GM12878 (cell line): ENCODE data around the gene POU2F1. TPM values are rescaled to one million over a fixed set of nuclear protein-coding genes. Genes with fewer than 3 reads are reported as not detected.

ENCODE experiments used
- ATAC-seq: fragments of 200-7000 bp; cut with Tn5 transposase; 3 replicates; pipeline ENCODE4 v1.9.1; 2020; ENCODE audit warnings: mild to moderate bottlenecking, moderate library complexity
- BruUV-seq: library from RNA; stranded (reverse); fragments of 400-500 nt; replicated peaks from 2 replicates; lab custom pipeline; 2021; lab: Mats Ljungman, UMichigan
- CTCF ChIA-PET: fragments of 300-600 bp; sonication (Branson Sonifier 250); formaldehyde crosslinking; extraction: SDS; loops from one replicate; lab custom pipeline; 2021; ENCODE audit warnings: inconsistent platforms; lab: Yijun Ruan, JAX
- POLR2A ChIA-PET: fragments of 350-600 bp; formaldehyde crosslinking; extraction: SDS; loops from one replicate; lab custom pipeline; 2021; ENCODE audit warnings: inconsistent platforms; lab: Charles Lee
- RAD21 ChIA-PET: fragments of 300-600 bp; sonication (Branson Sonifier 250); formaldehyde crosslinking; loops from one replicate; lab custom pipeline; 2023; ENCODE audit warnings: antibody characterized with exemption; ENCODE audit not compliant: unreplicated experiment; lab: Charles Lee
- SMC1A ChIA-PET: fragments of 300-600 bp; sonication (Branson Sonifier 250); formaldehyde crosslinking; loops from one replicate; lab custom pipeline; 2023; ENCODE audit not compliant: unreplicated experiment, uncharacterized antibody; lab: Charles Lee
- DNase-seq: peaks from one replicate; pipeline ENCODE4 v3.0.0-alpha.2; 2011; ENCODE audit warnings: low read depth, low spot score
- FAIRE-seq: peaks from 3 replicates; lab custom pipeline; 2011; peaks lifted over from hg19 to GRCh38; lab: Jason Lieb, UNC
- H2AFZ ChIP-seq: 2 replicates; pipeline ENCODE4 v1.6.0; 2011; ENCODE audit warnings: low read depth, low read length, control low read depth; ENCODE audit not compliant: control insufficient read depth
- H3K27ac ChIP-seq: 2 replicates; pipeline ENCODE4 v1.5.1; 2011; ENCODE audit warnings: control low read depth; ENCODE audit not compliant: control insufficient read depth, insufficient read depth
- H3K27me3 ChIP-seq, 2 experiments: replicated peaks in 1 of 2; 2 replicates each; pipeline versions ENCODE4 v1.6.0 to v1.6.1; 2011; ENCODE audit warnings: low read length in 1 of 2; ENCODE audit not compliant: control insufficient read depth in 2 of 2, insufficient read depth in 2 of 2
- H3K36me3 ChIP-seq, 2 experiments: 2 replicates each; pipeline ENCODE4 v1.5.1; 2011; ENCODE audit warnings: low read length in 1 of 2; ENCODE audit not compliant: control insufficient read depth in 2 of 2, insufficient read depth in 2 of 2
- H3K4me1 ChIP-seq: 2 replicates; pipeline ENCODE4 v1.6.1; 2011; ENCODE audit warnings: mild to moderate bottlenecking, low read length, moderate library complexity, mixed read lengths; ENCODE audit not compliant: control insufficient read depth, insufficient read depth
- H3K4me2 ChIP-seq: 2 replicates; pipeline ENCODE4 v1.6.0; 2011; ENCODE audit warnings: control low read depth; ENCODE audit not compliant: control insufficient read depth, insufficient read depth
- H3K4me3 ChIP-seq: fragments of 200-600 bp; sonication (generic); 2 replicates; pipeline ENCODE4 v1.5.1; 2016
- H3K79me2 ChIP-seq: 2 replicates; pipeline ENCODE4 v1.6.0; 2011; ENCODE audit warnings: low read length; ENCODE audit not compliant: control insufficient read depth, insufficient read depth
- H3K9ac ChIP-seq: 2 replicates; pipeline ENCODE4 v1.8.0; 2011; ENCODE audit warnings: low read length, control low read depth, mixed read lengths; ENCODE audit not compliant: control insufficient read depth, insufficient read depth
- H3K9me3 ChIP-seq: replicated peaks from 3 replicates; pipeline ENCODE4 v1.5.1; 2011; ENCODE audit warnings: mild to moderate bottlenecking, low read length; ENCODE audit not compliant: control insufficient read depth, insufficient read depth
- H4K20me1 ChIP-seq: 2 replicates; pipeline ENCODE4 v1.6.0; 2011; ENCODE audit not compliant: control insufficient read depth, insufficient read depth
- BRCA1 ChIP-seq: IDR thresholded peaks from 2 replicates; pipeline ENCODE4 v1.6.1; 2011; ENCODE audit warnings: low read depth, low read length, improper control_type of control experiment
- CHD1 ChIP-seq: IDR thresholded peaks from 2 replicates; pipeline ENCODE4 v1.6.1; 2012; ENCODE audit warnings: low read depth, low read length, improper control_type of control experiment
- CTCF ChIP-seq, 3 experiments: IDR thresholded peaks in 2 of 3; conservative IDR thresholded peaks in 1 of 3; 2 replicates each; pipeline ENCODE4 v1.5.1; 2011; ENCODE audit warnings: low read depth in 3 of 3, low read length in 3 of 3, mild to moderate bottlenecking in 3 of 3, control low read depth in 2 of 3, moderate library complexity in 2 of 3, inconsistent platforms in 1 of 3, mixed read lengths in 1 of 3; ENCODE audit not compliant: control insufficient read depth in 2 of 3, insufficient read depth in 1 of 3; ENCODE audit errors: extremely low read depth in 1 of 3
- ETV6 ChIP-seq, 2 experiments: fragments of 450-650 bp in 1 of 2; IDR thresholded peaks in 1 of 2; conservative IDR thresholded peaks in 1 of 2; 2 replicates each; pipeline ENCODE4 v1.6.1; 2014; ENCODE audit warnings: antibody characterized with exemption in 1 of 2, borderline replicate concordance in 1 of 2, low read depth in 1 of 2, mild to moderate bottlenecking in 1 of 2, moderate library complexity in 1 of 2
- MTA3 ChIP-seq: IDR thresholded peaks from 2 replicates; pipeline ENCODE4 v1.6.1; 2012; ENCODE audit warnings: low read length, inconsistent platforms, borderline replicate concordance
- NFXL1 ChIP-seq: fragments of 450-650 bp; IDR thresholded peaks from 2 replicates; pipeline ENCODE4 v1.6.1; 2017; ENCODE audit warnings: antibody characterized with exemption, mild to moderate bottlenecking, borderline replicate concordance
- SMAD5 ChIP-seq: IDR thresholded peaks from 2 replicates; pipeline ENCODE4 v1.6.1; 2016; ENCODE audit warnings: antibody characterized with exemption, low read depth
- SRF ChIP-seq, 2 experiments: IDR thresholded peaks; 2 replicates each; pipeline ENCODE4 v1.6.1; 2011; ENCODE audit warnings: low read depth in 2 of 2, low read length in 2 of 2, mild to moderate bottlenecking in 1 of 2, moderate library complexity in 1 of 2
- ZBTB40 ChIP-seq: fragments of 450-650 bp; IDR thresholded peaks from 2 replicates; pipeline ENCODE4 v1.6.1; 2016; ENCODE audit warnings: mild to moderate bottlenecking, moderate library complexity, borderline replicate concordance
- WGBS: methylation state at CpG from one replicate; pipeline ENCODE4 v1.1.6; 2016; ENCODE audit warnings: low lambda C conversion rate; ENCODE audit not compliant: insufficient replicate concordance, insufficient coverage; ENCODE audit errors: missing lambda C conversion rate; 5-methylcytosine and 5-hydroxymethylcytosine counted together
- in situ Hi-C: fragments of 300-500 bp; cut with MboI; formaldehyde crosslinking; loops from 9 replicates; pipeline ENCODE4 v1.14.3; 2018; ENCODE audit warnings: mixed read lengths
- intact Hi-C: fragments of 100-400 bp; cut with micrococcal nuclease; formaldehyde crosslinking; loops from one replicate; pipeline ENCODE4 v1.14.2; 2022; ENCODE audit not compliant: unreplicated experiment
- polyA plus RNA-seq, 11 experiments: library from polyadenylated mRNA; depleted of rRNA in 4 of 11; unstranded in 6 of 11; stranded (reverse) in 5 of 11; fragments of >200 nt; fragmentation: Nextera tagmentation in 4 of 11; fragmentation: Illumina TruSeq in 1 of 11; extraction: Ambion mirVana in 4 of 11; extraction: Trizol in 1 of 11; gene quantifications; 1 replicate in 1 of 11; 2 replicates in 10 of 11; pipeline versions ENCODE4 v1.2.1 to v1.2.3, GENCODE V29; 2011 to 2016; ENCODE audit warnings: inconsistent platforms in 2 of 11, missing spikeins in 2 of 11, low read depth in 1 of 11
- total RNA-seq, 4 experiments: library from RNA; depleted of rRNA in 3 of 4; stranded (reverse); fragments of >200 nt in 3 of 4; fragmentation: Illumina TruSeq in 1 of 4; extraction: Trizol in 1 of 4; gene quantifications; 2 replicates each; pipeline versions ENCODE4 v1.2.1 to v1.2.3, GENCODE V29; 2013 to 2021

The POU2F1 gene
- total and polyA plus RNA-seq, 10 of the 15 experiments (the other 5 are each of a cell fraction or from before 2014, with no cell fraction given) = 2.5 to 21.7 (median 12.5) TPM

GRCh38 chr1:167369933-167370332 is 149.2 kb downstream of the POU2F1 start:
- H2AFZ ChIP-seq = no peak overlapping the region
- in situ Hi-C loops = no loop called here
- ChIA-PET RAD21 (no interaction called here), SMC1A (interaction anchor here (2.0 kb wide), 1 partner anchor 17 kb away, joined by 5 read pairs; no protein-coding TSS in a partner anchor), POLR2A (no interaction called here), CTCF (interaction anchor here (1.1 to 1.5 kb wide), 2 partner anchors 102 to 105 kb away, joined by 3 to 6 read pairs; no protein-coding TSS in a partner anchor)
- no peak overlapping the region for H3K27ac ChIP-seq
- intact Hi-C loops = no loop called here
- no peaks in the 10 kb centered on the region for H3K27me3 ChIP-seq
- no TSS peak for BruUV-seq
- no peaks in the 10 kb centered on the region for H3K9me3 ChIP-seq
- no peak overlapping the region for H3K4me2 ChIP-seq
- H3K9ac ChIP-seq = no peak overlapping the region
- H3K4me3 ChIP-seq = no peak overlapping the region
- WGBS = 97% methylated on average over 4 of the region's 4 CpGs
- H3K36me3 ChIP-seq = peaks cover 5 to 16% of the 10 kb centered on the region in 2 experiments; a peak in 3 of 4 replicates
- DNase-seq (no peak), ATAC-seq (no peak), FAIRE-seq (no peak)
- no peak for TF ChIP-seq ETV6 (conservative IDR thresholded peaks at IDR 0.05 in 1 of 2, IDR thresholded peaks at IDR 0.05 in 1 of 2; ENCODE audit: borderline replicate concordance in 1 of 2, low read depth in 1 of 2)
- no peaks in the 10 kb centered on the region for H4K20me1 ChIP-seq
- no peaks in the 10 kb centered on the region for H3K79me2 ChIP-seq
- no peaks in the 10 kb centered on the region for H3K4me1 ChIP-seq

GRCh38 chr1:167371030-167371429 is 150.3 kb downstream of the POU2F1 start:
- H3K9ac ChIP-seq = no peak overlapping the region
- intact Hi-C loops = no loop called here
- ChIA-PET CTCF (no interaction called here), POLR2A (no interaction called here), RAD21 (interaction anchor here (0.6 kb wide), 1 partner anchor 254 kb away, joined by 3 read pairs; no protein-coding TSS in a partner anchor), SMC1A (interaction anchor here (1.2 to 1.8 kb wide), 3 partner anchors 27 to 99 kb away, joined by 3 to 6 read pairs (median 4); no protein-coding TSS in a partner anchor)
- ATAC-seq (no peak), FAIRE-seq (no peak), DNase-seq (no peak)
- BruUV-seq = no TSS peak
- no peak overlapping the region for H3K27ac ChIP-seq
- H3K9me3 ChIP-seq = no peaks in the 10 kb centered on the region
- in situ Hi-C loops = no loop called here
- WGBS = 98% methylated on average over 4 of the region's 4 CpGs
- H3K4me2 ChIP-seq = no peak overlapping the region
- H3K79me2 ChIP-seq = no peaks in the 10 kb centered on the region
- H3K36me3 ChIP-seq = peaks cover 8 to 9% of the 10 kb centered on the region in 2 experiments; a peak in 3 of 4 replicates
- no peaks in the 10 kb centered on the region for H3K27me3 ChIP-seq
- H4K20me1 ChIP-seq = no peaks in the 10 kb centered on the region
- H3K4me1 ChIP-seq = no peaks in the 10 kb centered on the region
- no peak overlapping the region for H2AFZ ChIP-seq
- no peak overlapping the region for H3K4me3 ChIP-seq
- TF ChIP-seq NFXL1 = no peak
- no peak for TF ChIP-seq ZBTB40
- no peak for TF ChIP-seq SMAD5
- no peak for TF ChIP-seq MTA3
- TF ChIP-seq CTCF (IDR thresholded peaks at IDR 0.05 in 2 of 3, conservative IDR thresholded peaks at IDR 0.05 in 1 of 3; ENCODE audit: control insufficient read depth in 2 of 3, extremely low read depth in 1 of 3, insufficient read depth in 1 of 3, low read depth in 3 of 3, low read length in 3 of 3) = no peak
- no peak for TF ChIP-seq CHD1
- no peak for TF ChIP-seq SRF (IDR thresholded peaks at IDR 0.05; ENCODE audit: low read depth in 2 of 2, low read length in 2 of 2)
- TF ChIP-seq BRCA1 = no peak
